ENCODE results near the gene OR6B3.

The OR6B3 gene

DNA sequence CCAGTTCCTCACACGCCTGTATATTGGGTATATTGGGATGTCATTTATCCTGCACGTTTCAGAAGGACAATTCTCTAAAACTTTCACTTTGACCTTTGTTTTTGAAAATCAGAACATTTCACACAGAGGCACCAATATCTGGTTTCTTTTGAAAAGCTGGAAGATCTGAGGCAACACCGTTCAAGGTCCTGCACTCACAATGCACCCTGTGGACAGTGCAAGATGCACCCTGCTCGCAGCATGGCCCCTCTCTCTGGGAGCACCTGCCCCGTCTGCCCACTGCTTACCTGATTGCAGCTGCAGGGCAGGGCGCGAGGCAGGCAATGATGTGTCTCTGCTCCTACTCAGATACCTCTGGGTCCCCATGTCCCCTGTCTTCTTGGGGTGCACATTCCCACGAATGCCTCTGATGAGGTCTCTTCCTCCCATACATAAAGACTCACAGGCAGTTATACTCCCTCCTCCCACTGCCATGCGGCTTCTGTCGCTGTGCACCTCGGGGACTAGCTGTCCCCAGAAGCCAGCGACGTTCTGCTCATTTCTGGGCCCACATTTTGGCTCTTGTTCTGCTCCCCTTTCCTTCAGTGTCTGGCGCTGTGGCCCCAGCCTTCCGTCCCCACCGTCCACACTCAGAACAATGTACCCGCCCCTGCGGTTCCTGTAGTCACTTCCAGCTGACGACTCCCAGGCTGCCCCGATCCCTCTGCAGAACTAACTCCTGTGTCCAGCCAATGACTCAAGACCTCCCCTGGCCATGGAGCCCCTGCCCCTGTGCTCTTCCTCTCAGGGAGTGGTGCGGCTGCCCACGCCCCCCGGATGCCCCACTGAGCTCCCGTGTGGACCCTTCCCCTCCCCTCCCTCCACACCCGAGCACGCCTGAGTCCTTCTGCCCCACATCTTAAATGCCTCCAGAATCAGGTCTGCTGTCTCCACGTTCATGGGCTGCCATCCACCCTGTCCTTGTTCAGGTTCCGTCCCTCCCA is at the start of gene OR6B3:
Gene OR6B3, minus strand, starts transcription at position 349 of the 983 bp plus-strand sequence.
- Mint-ChIP-seq H3K9me3 (no peaks in the 10 kb centered on the region), H3K27ac (no peak within 1 kb of the TSS), H3K4me3 (no peak within 1 kb of the TSS), H3K27me3 (peaks cover 37% of the 10 kb centered on the region), H3K4me1 (no peaks in the 10 kb centered on the region), H3K36me3 (ENCODE audit: low read depth) (no peaks in the 10 kb centered on the region)
- ATAC-seq = no peak
- DNase-seq = no peak

DNA sequence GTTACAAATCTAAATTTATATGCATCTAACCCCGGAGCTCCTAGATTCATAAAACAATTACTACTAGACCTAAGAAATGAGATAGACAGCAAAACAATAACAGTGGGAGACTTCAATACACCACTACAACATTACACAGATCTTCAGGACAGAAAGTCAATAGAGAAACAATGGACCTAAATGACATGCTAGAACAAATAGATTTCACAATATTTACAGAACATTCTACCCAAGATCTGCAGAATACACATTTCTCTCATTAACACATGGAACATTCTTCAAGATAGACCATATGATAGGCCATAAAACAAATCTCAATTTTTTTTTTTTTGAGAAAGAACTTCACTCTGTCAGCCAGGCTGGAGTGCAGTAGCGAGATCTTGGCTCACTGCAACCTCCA is 45.0 kb upstream of the OR6B3 start:
- ATAC-seq (no peak), DNase-seq (no peak)
- H3K36me3 Mint-ChIP-seq (ENCODE audit: low read depth) = no peaks in the 10 kb centered on the region
- H3K27me3 Mint-ChIP-seq = peaks cover 72% of the 10 kb centered on the region
- peaks cover 6% of the 10 kb centered on the region for H3K9me3 Mint-ChIP-seq
- no peak overlapping the region for H3K27ac Mint-ChIP-seq
- H3K4me3 Mint-ChIP-seq = no peak overlapping the region
- no peaks in the 10 kb centered on the region for H3K4me1 Mint-ChIP-seq

DNA sequence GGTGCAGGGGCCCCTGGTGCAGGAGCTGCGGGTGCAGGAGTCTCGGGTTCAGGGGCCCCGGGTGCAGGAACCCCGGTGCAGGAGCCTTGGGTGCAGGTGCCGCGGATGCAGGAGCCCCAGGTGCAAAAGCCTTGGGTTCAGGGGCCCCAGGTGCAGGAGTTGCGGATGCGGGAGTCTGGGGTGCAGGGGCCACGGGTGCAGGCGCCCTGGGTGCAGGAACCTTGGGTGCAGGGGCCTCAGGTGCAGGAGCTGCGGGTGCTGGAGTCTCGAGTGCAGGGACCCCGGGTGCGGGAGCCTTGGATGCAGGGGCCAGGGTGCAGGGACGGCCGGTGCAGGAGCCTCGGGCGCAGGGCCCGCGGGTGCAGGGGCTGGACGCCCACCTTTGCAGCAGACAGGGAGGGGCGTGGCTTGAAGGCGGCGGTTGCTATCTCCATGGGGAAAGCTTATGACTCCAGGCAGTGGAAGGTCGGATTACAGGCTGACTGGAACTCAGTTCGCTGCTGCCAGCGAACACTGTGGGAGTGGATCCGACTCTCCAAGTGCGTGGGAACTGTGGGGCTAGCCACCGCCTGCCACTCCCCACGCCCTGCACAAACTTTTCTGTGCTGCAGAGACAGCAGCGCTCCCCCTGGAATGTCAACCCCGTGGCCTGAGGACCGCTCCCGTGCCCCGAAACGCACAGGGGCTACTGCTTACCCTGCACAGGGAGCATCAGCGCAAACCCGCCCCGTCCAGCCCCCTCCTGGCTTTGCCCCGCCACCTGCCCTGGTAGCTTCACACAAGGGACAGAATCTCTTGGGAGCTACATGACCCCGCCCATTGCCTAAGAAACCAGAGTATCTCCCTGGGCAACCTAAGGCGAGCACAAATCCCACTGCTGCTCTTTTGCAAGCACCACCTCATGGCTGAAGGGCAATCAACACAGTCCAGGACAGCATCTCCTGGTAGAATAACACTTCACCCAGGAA is 42.5 kb upstream of the OR6B3 start:
- Mint-ChIP-seq H3K4me3 (no peak overlapping the region), H3K9me3 (peaks cover 6% of the 10 kb centered on the region), H3K36me3 (ENCODE audit: low read depth) (no peaks in the 10 kb centered on the region), H3K27ac (no peak overlapping the region), H3K27me3 (peaks cover 70% of the 10 kb centered on the region), H3K4me1 (no peaks in the 10 kb centered on the region)
- ATAC-seq (no peak), DNase-seq (no peak)

DNA sequence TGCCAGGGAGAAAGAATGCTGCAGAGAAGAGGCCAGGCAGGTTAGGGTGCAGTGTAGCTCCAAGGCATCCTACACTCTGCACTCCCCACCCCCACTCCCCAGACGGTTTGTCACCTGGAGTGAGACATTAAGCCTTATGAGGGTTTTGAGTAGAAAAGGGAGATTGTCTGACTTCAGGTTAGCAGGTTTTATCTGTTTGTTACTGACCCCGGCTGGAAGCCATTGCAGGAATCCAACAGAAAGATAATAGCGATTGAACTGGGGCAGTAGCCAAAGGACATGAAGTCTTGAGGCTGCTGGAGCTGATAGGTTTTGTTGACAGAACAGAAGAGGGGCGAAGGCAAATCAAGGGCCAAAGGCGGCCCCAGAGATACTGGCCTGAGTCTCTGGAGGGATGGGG is 36.0 kb upstream of the OR6B3 start:
- Mint-ChIP-seq H3K9me3 (peaks cover 22% of the 10 kb centered on the region), H3K27me3 (peaks cover 38% of the 10 kb centered on the region), H3K4me1 (no peaks in the 10 kb centered on the region), H3K27ac (no peak overlapping the region), H3K36me3 (ENCODE audit: low read depth) (peaks cover 2% of the 10 kb centered on the region), H3K4me3 (no peak overlapping the region)
- ATAC-seq = no peak
- DNase-seq = no peak

DNA sequence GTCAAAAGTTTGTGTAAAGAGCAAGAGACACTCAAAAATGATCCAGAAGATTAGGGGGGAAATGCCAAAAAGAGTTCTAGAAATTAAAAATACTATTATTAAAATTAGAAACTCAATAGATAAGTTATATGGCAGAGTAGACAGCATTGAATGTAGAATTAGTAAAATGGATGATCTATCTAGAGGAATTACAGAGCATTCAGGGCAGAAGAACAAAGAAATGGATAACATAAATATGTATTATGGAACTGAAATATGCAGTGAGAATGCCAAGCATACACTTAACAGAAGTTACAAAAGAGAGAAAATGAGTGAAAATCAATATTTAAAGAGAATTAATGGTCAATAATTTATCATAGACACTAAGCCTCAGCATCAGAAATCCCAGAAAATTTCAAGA is 33.2 kb upstream of the OR6B3 start:
- H3K27me3 Mint-ChIP-seq = peaks cover 22% of the 10 kb centered on the region

DNA sequence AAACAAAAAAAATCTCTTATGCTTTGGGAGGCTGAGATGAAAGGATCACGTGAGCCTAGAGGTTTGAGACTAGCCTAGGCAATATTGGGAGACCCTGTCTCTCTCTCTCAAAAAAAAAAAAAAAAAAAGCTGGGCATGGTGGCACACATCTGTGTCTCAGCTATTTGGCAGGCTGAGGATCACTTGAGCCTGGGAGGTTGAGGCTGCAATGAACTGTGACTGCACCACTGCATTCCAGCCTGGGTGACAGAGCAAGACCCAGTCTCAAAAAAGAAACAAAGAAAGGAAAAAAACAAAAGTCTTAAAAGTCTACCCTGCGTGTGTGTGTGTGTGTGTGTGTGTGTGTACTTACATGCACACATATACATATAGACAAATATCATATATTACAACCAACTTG is 25.3 kb upstream of the OR6B3 start:
- Mint-ChIP-seq H3K27ac (no peak overlapping the region), H3K4me3 (no peak overlapping the region), H3K36me3 (ENCODE audit: low read depth) (peaks cover 7% of the 10 kb centered on the region)

More for the DNA sequence above, 33.2 kb upstream of the OR6B3 start:
- Mint-ChIP-seq H3K4me3 (no peak overlapping the region), H3K36me3 (ENCODE audit: low read depth) (peaks cover 2% of the 10 kb centered on the region), H3K27ac (no peak overlapping the region), H3K9me3 (peaks cover 22% of the 10 kb centered on the region), H3K4me1 (no peaks in the 10 kb centered on the region)
- ATAC-seq (no peak), DNase-seq (no peak)

DNA sequence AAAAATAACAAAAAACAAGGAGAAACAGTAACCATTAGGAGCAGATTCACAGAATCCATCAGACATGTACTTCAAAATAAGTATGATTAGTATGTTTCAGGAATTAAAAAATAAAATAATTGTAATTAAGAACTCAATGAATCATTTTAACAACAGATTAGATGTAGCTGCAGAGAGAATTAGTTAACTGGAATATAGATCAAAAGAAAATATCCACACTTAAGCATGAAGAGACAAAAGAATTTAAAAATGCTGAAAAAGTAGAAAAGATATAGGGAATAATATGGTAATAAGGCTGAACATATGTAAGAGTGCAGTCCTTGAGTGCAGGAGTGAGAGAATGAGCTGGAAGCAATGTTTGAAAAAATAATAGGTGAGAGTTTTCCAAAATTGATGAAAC is 24.1 kb upstream of the OR6B3 start:
- DNase-seq (no peak), ATAC-seq (no peak)
- no peak overlapping the region for H3K4me3 Mint-ChIP-seq
- no peaks in the 10 kb centered on the region for H3K4me1 Mint-ChIP-seq
- H3K36me3 Mint-ChIP-seq (ENCODE audit: low read depth) = peaks cover 7% of the 10 kb centered on the region
- no peak overlapping the region for H3K27ac Mint-ChIP-seq
- peaks cover 15% of the 10 kb centered on the region for H3K27me3 Mint-ChIP-seq
- peaks cover 32% of the 10 kb centered on the region for H3K9me3 Mint-ChIP-seq

More for the DNA sequence above, 25.3 kb upstream of the OR6B3 start:
- ATAC-seq (no peak), DNase-seq (no peak)
- Mint-ChIP-seq H3K9me3 (peaks cover 32% of the 10 kb centered on the region), H3K4me1 (no peaks in the 10 kb centered on the region), H3K27me3 (peaks cover 10% of the 10 kb centered on the region)

DNA sequence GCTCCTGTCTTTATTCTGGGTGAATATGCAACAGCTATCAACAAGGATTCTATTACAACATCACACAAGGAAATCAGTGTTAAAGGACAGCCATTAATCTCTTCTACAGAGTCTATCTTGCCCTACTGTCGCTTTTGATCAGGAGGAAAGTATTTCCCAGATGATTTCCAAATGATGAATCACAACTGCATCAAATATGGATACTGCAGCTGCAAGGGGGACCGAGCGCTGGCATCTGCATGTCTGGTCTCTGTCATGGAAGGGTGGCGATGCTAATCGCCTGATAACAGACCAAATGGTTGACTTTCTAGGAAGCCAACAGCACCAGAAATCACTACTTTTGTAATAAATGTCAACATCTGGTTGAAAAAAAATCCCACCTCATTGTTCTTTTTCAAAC is 21.2 kb upstream of the OR6B3 start:
- H3K9me3 Mint-ChIP-seq = peaks cover 36% of the 10 kb centered on the region
- H3K27me3 Mint-ChIP-seq = peaks cover 14% of the 10 kb centered on the region
- H3K36me3 Mint-ChIP-seq (ENCODE audit: low read depth) = peaks cover 7% of the 10 kb centered on the region
- H3K4me1 Mint-ChIP-seq = no peaks in the 10 kb centered on the region
- DNase-seq = no peak
- no peak overlapping the region for H3K4me3 Mint-ChIP-seq
- no peak overlapping the region for H3K27ac Mint-ChIP-seq
- no peak for ATAC-seq

DNA sequence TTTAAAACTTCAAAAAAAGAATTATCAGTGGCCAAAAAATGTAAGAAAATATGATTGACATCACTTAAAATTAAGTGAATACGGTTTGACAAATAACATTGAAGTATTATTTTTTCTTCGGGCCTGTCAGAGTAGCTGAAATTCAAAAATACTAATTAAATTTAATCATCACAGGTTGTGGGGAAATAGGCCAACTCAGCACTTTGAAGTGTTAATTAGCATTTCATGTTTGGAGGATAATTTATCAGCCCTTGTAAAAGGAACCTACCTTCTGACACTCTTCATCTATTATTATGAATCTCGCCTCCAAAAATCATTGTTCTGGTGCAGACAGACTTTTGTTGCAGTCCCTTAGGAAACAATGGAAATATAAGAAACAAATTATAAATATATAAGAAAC is 17.6 kb upstream of the OR6B3 start:
- no peaks in the 10 kb centered on the region for H3K36me3 Mint-ChIP-seq (ENCODE audit: low read depth)
- no peaks in the 10 kb centered on the region for H3K4me1 Mint-ChIP-seq
- H3K9me3 Mint-ChIP-seq = peaks cover 14% of the 10 kb centered on the region
- H3K27me3 Mint-ChIP-seq = peaks cover 15% of the 10 kb centered on the region
- H3K27ac Mint-ChIP-seq = no peak overlapping the region
- DNase-seq (no peak), ATAC-seq (no peak)
- no peak overlapping the region for H3K4me3 Mint-ChIP-seq

DNA sequence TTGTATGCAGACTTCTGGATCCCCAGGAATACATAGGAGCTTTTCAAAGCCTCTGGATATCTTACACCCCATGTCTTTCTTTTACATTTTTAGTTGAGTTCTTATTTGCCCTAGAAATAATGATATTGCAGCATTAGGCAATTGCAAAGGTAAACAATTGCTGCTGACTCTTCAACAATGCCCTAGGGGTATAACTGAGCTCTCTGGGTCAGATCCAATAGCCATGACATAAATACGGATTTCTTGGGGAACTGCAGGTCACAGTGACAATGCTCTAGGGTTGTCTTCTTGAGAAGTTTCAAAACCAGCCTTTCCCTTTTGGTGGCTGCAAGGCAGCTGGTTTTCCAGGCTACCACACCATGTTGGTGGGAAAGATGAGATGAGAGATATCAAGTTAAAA is 16.5 kb upstream of the OR6B3 start:
- H3K9me3 Mint-ChIP-seq = peaks cover 6% of the 10 kb centered on the region
- no peaks in the 10 kb centered on the region for H3K4me1 Mint-ChIP-seq
- ATAC-seq = no peak

DNA sequence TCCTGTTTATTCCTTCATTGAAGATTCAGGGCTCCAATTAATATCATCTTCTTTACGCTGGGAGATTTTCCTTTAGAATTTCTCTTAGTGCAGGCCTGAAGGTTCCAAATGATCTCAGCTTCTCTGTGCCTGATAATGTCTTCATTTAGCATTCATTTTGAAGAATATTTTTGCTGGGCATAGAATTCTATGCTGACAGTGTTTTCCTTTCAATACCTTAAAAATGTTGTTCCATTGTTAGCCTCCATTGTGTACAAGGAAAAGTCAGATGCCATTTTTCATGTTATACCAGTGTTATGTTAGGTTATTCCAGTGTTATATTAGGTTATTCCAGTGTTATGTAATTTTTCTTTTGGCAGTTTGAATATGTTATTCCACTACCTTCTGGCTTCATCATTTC is 14.9 kb upstream of the OR6B3 start:
- Mint-ChIP-seq H3K36me3 (ENCODE audit: low read depth) (no peaks in the 10 kb centered on the region), H3K4me1 (no peaks in the 10 kb centered on the region), H3K27me3 (peaks cover 15% of the 10 kb centered on the region), H3K9me3 (peaks cover 6% of the 10 kb centered on the region), H3K27ac (no peak overlapping the region), H3K4me3 (no peak overlapping the region)
- DNase-seq = no peak
- no peak for ATAC-seq

More for the DNA sequence above, 16.5 kb upstream of the OR6B3 start:
- DNase-seq = no peak
- H3K27me3 Mint-ChIP-seq = peaks cover 18% of the 10 kb centered on the region
- no peak overlapping the region for H3K4me3 Mint-ChIP-seq
- no peaks in the 10 kb centered on the region for H3K36me3 Mint-ChIP-seq (ENCODE audit: low read depth)
- H3K27ac Mint-ChIP-seq = no peak overlapping the region

DNA sequence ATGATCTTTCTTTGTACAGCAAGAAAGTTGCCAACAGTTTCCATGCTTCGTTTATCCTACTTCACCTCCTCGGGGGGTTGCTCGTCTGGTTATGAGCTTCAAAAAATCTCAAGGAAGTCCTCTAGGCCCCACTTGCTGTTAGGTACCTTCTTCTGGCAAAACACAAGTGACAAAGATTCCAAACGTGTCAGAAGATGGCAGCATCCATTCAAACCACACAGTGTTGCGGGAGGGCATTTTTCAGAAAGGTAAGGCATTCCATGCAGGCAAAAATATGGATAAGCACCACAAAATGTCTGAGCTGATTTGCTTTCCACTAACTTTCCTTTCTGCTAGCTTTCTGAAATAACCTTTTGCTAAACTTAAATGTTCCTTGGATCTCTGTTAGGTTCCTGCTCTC is 13.2 kb upstream of the OR6B3 start:
- peaks cover 12% of the 10 kb centered on the region for H3K27me3 Mint-ChIP-seq
- H3K9me3 Mint-ChIP-seq = peaks cover 6% of the 10 kb centered on the region
- DNase-seq = no peak
- no peak for ATAC-seq
- H3K27ac Mint-ChIP-seq = no peak overlapping the region
- H3K36me3 Mint-ChIP-seq (ENCODE audit: low read depth) = no peaks in the 10 kb centered on the region
- no peak overlapping the region for H3K4me3 Mint-ChIP-seq
- no peaks in the 10 kb centered on the region for H3K4me1 Mint-ChIP-seq

DNA sequence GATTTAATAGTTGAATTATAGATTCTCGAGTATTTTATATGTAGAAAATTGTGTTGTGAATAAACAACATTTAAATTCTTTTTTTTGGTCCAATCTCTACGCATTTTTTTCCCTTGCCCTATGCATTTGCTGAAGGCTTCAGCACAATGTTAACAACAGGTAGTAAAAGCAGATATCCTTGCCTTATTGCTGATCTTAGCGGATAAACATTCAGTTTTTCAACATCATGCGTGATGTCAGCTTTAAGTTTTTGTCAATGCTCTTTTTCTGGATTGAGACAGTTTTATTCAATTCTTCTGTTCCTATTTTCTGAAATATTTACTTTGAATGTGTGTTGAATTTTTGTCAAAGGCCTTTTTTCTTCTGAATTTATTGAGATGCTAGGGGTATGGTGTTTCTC is 11.6 kb upstream of the OR6B3 start:
- DNase-seq = no peak
- no peak for ATAC-seq
- no peaks in the 10 kb centered on the region for H3K4me1 Mint-ChIP-seq
- H3K36me3 Mint-ChIP-seq (ENCODE audit: low read depth) = no peaks in the 10 kb centered on the region
- no peak overlapping the region for H3K4me3 Mint-ChIP-seq
- peaks cover 11% of the 10 kb centered on the region for H3K27me3 Mint-ChIP-seq
- H3K9me3 Mint-ChIP-seq = peaks cover 5% of the 10 kb centered on the region
- H3K27ac Mint-ChIP-seq = no peak overlapping the region

DNA sequence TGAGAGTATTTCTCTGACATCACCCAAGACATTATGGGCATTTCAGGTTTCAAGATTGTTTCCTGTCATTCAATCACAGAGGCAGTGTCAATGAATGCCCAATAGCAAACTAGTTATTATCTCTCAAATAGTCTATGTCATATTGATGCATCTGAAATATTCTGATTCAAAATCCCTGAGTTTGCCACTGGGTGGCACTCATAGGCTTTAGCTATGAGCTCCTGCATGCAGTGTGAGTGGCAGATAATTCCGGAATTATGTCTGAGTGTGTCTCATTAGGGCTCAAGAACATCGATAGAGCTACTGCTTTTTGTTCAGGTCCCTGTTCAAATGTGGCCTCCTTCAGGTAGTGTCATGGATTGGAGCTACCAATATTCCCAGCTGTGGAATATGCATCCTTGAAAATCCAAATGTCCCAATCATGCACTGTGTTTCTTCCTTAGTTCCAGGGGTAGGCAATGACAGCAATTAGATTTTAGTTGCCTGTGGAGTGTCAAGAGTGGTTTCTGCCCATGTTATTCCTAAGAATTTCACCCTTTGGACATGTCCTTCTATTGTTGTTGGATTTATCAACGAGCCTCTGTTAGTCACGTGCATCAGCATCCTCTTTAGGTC is 7.8 kb upstream of the OR6B3 start:
- DNase-seq (peak; percentile 34), ATAC-seq (peak; percentile 59)
- peaks cover 11% of the 10 kb centered on the region for H3K27me3 Mint-ChIP-seq
- no peak overlapping the region for H3K4me3 Mint-ChIP-seq
- H3K9me3 Mint-ChIP-seq = no peaks in the 10 kb centered on the region
- H3K4me1 Mint-ChIP-seq = no peaks in the 10 kb centered on the region
- H3K27ac Mint-ChIP-seq = no peak overlapping the region
- H3K36me3 Mint-ChIP-seq (ENCODE audit: low read depth) = no peaks in the 10 kb centered on the region

Data from activated naive CD8-positive, alpha-beta T cell treated with anti-CD3 and anti-CD28 coated beads, Interleukin-2, amount 50 U/mL, for 24 hours (primary cell).